Pancreas (tissue), 10 donors: ENCODE results near the gene RAB34. TPM values are rescaled to one million over a fixed set of nuclear protein-coding genes. Genes with fewer than 3 reads are reported as not detected.

Experiments
- ATAC-seq, 4 donors: fragments of 200-7000 bp; cut with Tn5 transposase; one replicate each; pipeline versions ENCODE4 v1.8.0 to v1.9.1; 2020; ENCODE audit warnings: mild to moderate bottlenecking in 4 of 4, moderate library complexity in 4 of 4
- DNase-seq, 6 donors: peaks; one replicate each; pipeline ENCODE4 v3.0.0-alpha.2; 2020
- FAIRE-seq: peaks from 2 replicates; lab custom pipeline; 2012; peaks lifted over from hg19 to GRCh38; lab: Jason Lieb, UNC
- H3K27ac ChIP-seq, 4 donors: fragments of 200-600 bp; sonication (generic); 1 replicate in 3 of 4; 2 replicates in 1 of 4; pipeline versions ENCODE4 v1.5.0 to v1.8.0; 2020
- H3K27me3 ChIP-seq, 4 donors: fragments of 200-600 bp; one replicate each; pipeline ENCODE4 v1.8.0; 2021
- H3K36me3 ChIP-seq, 3 donors: fragments of 200-600 bp; sonication (generic) in 1 of 3; one replicate each; pipeline versions ENCODE4 v1.5.0 to v1.8.0; 2020 to 2021
- H3K4me1 ChIP-seq, 3 donors: fragments of 200-600 bp; one replicate each; pipeline ENCODE4 v1.8.0; 2021
- H3K4me3 ChIP-seq, 4 donors: fragments of 200-600 bp; sonication (generic) in 2 of 4; one replicate each; pipeline versions ENCODE4 v1.5.0 to v1.8.0; 2020 to 2021
- H3K9me3 ChIP-seq, 4 donors: fragments of 200-600 bp; one replicate each; pipeline ENCODE4 v1.8.0; 2021
- CTCF ChIP-seq, 4 donors: fragments of 200-600 bp; sonication (generic) in 3 of 4; IDR thresholded peaks; one replicate each; pipeline versions ENCODE4 v1.5.0 to v1.8.0; 2021; ENCODE audit warnings: antibody characterized with exemption in 4 of 4
- WGBS, 2 donors: extraction: QIAGEN DNeasy Blood & Tissue Kit; methylation state at CpG; one replicate each; pipeline ENCODE4 v1.1.7; 2013; 5-methylcytosine and 5-hydroxymethylcytosine counted together
- intact Hi-C, 3 donors: fragments of 100-400 bp; cut with DNase I; formaldehyde crosslinking; loops; one replicate each; pipeline versions ENCODE4 v1.11.1 to v1.14.2; 2022
- polyA plus RNA-seq, 2 donors: library from polyadenylated mRNA; stranded (reverse); fragments of 200-250 nt; gene quantifications; one replicate each; pipeline ENCODE4 v1.2.3, GENCODE V29; 2013
- total RNA-seq, 6 donors: library from RNA; stranded (reverse); fragmentation: NEBNext Ultra II Directional in 4 of 6; extraction: Animal tissue kit (Norgen Biotek cat#: 25700) in 4 of 6; gene quantifications; one replicate each; pipeline versions ENCODE4 v1.2.1 to v1.2.4, GENCODE V29; 2021 to 2023
- donor health status: healthy with polysubstance abuse.
- donor health status: DM: no; HTN: no; CAD: no; lungs with moderate emphysema.
- donor health status: DM: no; HTN: no; CAD: no.
- donor health status: control.
- donor health status: control.
- donor health status: Bipolar disorder and iron deficiency.
- donor health status: DM: yes; HTN: yes; CAD: no.
- donor health status: DM: no; HTN: no; CAD: no.
- donor health status: DM: no; HTN: no; CAD: no.
- donor health status: DM: yes; HTN: yes; CAD: no.

RAB34 gene
- total and polyA plus RNA-seq, 8 donors, result 0.94 to 17.7 (median 7.1) TPM

- peak; percentile 48 to 78 (median 66) for DNase-seq
- peak; percentile 46 to 83 (median 72) for ATAC-seq
- 42 to 45% methylated on average over 9 of the region's 9 CpGs for whole genome bisulfite sequencing, 2 donors
- no peaks in the 10 kb centered on the region for H3K9me3 ChIP-seq
- intact Hi-C loops, result loop anchor here in 1 of 3 donors (10.0 kb wide), 1 partner anchor 144 kb away; the partner anchor contains the start of gene DHRS13
- no peak for TF ChIP-seq CTCF (IDR thresholded peaks at IDR 0.05)
- H3K4me3 ChIP-seq, result no peak overlapping the region
- peaks cover 0 to 17% (median 6%) of the 10 kb centered on the region in 3 donors for H3K36me3 ChIP-seq
- no peaks in the 10 kb centered on the region for H3K4me1 ChIP-seq
- FAIRE-seq, result no peak
- no peaks in the 10 kb centered on the region for H3K27me3 ChIP-seq
- H3K27ac ChIP-seq, result peak overlapping the region in 1 of 4 donors; percentile 12
Observed at GRCh38 chr17:28760601-28761562, 43.2 kb upstream of the RAB34 start.

DNA sequence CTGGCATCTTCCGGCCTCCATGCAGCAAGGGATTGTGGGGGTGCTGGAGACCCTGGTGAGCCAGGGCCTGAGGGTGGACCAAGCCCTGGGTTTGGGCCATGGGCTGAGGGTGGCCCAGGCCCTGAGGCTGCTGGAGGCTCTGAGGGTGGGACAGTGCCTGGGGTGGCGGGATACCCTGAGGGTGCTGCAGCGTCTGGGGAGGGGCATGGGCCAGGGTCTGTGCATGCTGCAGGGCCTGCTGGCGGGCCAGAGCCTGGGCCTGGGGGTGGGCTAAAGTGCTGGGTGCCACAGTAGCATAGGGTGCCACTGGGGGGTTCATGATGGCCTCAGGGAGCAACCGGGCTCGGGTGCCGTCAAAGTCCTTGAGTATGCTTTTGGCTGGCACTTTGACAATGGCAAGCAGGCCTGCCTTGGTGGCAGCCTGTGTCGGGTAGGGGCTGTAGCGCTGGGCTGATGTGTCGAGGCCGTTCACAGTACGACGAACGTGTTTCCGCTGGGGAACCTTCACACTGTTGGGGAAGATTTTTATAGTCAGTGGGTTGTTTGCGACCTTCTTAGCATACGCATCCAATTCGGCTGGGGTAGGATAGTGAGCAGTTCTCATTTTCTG lies 41.7 kb upstream of the RAB34 start:
- 90 to 91% methylated on average over 18 of the region's 18 CpGs for WGBS, 2 donors
- DNase-seq (peak in 1 of 6 donors; percentile 72), FAIRE-seq (no peak), ATAC-seq (no peak)
- TF ChIP-seq CTCF (IDR thresholded peaks at IDR 0.05), result no peak
- H3K27me3 ChIP-seq, result no peaks in the 10 kb centered on the region
- intact Hi-C loops, result loop anchor here in 1 of 3 donors (5.0 kb wide), 1 partner anchor 37 kb away; no protein-coding TSS in a partner anchor
- H3K4me3 ChIP-seq, result no peak overlapping the region
- H3K9me3 ChIP-seq, result no peaks in the 10 kb centered on the region
- no peak overlapping the region for H3K27ac ChIP-seq
- peaks cover 0 to 17% (median 6%) of the 10 kb centered on the region in 3 donors for H3K36me3 ChIP-seq
- H3K4me1 ChIP-seq, result no peaks in the 10 kb centered on the region

DNA sequence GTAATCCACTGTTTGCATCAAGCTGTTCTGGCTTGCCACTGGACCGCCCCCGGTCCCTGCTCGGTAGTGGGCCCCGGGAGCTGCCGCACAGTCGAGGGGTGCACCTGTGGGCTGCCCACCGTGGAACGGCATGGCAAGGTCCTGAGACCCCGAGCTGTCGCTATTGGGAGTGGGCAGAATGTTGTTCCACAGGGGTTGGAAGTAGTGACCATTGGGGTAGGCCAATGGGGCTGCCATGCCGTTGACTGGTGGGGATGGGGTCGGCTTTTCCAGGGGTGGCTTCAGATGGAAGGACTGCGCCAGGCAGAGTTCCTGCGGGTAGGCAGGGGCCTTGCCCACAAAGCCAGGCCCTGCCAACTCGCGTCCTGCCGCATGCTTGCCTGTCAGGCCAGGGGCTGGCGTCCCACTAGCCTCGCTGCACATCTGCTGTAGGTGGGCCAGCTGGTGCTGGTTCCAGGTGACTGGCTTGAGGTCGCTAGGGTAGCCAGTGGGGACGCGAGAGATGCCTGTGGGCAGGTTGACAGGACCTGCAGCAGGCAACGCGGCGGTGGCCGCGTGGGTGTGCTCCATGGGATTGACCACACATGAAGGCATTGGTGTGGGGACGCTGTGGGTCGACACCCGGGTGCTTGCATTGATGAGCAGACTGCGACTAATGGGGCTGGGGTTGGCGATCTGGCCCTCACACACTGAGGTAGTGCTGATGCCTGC lies 40.9 kb upstream of the RAB34 start:
- no peak for FAIRE-seq
- Histone ChIP-seq H3K4me1 (no peaks in the 10 kb centered on the region), H3K27ac (no peak overlapping the region), H3K4me3 (no peak overlapping the region), H3K27me3 (no peaks in the 10 kb centered on the region), H3K9me3 (no peaks in the 10 kb centered on the region), H3K36me3 (peaks cover 0 to 17% (median 6%) of the 10 kb centered on the region in 3 donors)
- no peak for ATAC-seq
- WGBS, 2 donors, result 94 to 95% methylated on average over 31 to 32 of the region's 32 CpGs
- intact Hi-C loops, result loop anchor here in 1 of 3 donors (5.0 kb wide), 1 partner anchor 36 kb away; no protein-coding TSS in a partner anchor
- TF ChIP-seq CTCF (IDR thresholded peaks at IDR 0.05), result no peak
- DNase-seq, result peak in 1 of 6 donors; percentile 75

GRCh38 chr17:28756049-28756804 lies 38.6 kb upstream of the RAB34 start:
- no peak overlapping the region for H3K27ac ChIP-seq
- H3K27me3 ChIP-seq, result no peaks in the 10 kb centered on the region
- DNase-seq (no peak), ATAC-seq (no peak), FAIRE-seq (no peak)
- TF ChIP-seq CTCF (IDR thresholded peaks at IDR 0.05), result no peak
- H3K36me3 ChIP-seq, result peaks cover 0 to 21% (median 6%) of the 10 kb centered on the region in 3 donors
- no peaks in the 10 kb centered on the region for H3K4me1 ChIP-seq
- no peak overlapping the region for H3K4me3 ChIP-seq
- no peaks in the 10 kb centered on the region for H3K9me3 ChIP-seq
- 66 to 70% methylated on average over 5 of the region's 5 CpGs for WGBS, 2 donors
- intact Hi-C loops, result loop anchor here in 1 of 3 donors (5.0 kb wide), 1 partner anchor 34 kb away; no protein-coding TSS in a partner anchor
